NCI-H2171 treated with DMSO at 0.1 percent for 48 hours (cell line): Measurements from ENCODE around the gene SLC39A10.

ENCODE experiments used
- DNase-seq: peaks from one replicate; lab custom pipeline; 2025; lab: John Stamatoyannopoulos, UW

The SLC39A10 gene

GRCh38 chr2:195727106-195727505, 70.1 kb downstream of the SLC39A10 start:
- no peak for DNase-seq

- no peak for DNase-seq
These were observed 73.9 kb downstream of the SLC39A10 start for GRCh38 chr2:195730912-195731311.

- no peak for DNase-seq
These were observed 75.5 kb downstream of the SLC39A10 start for GRCh38 chr2:195732574-195732973.

GRCh38 chr2:195733831-195734230, 76.8 kb downstream of the SLC39A10 start:
- no peak for DNase-seq

GRCh38 chr2:195734395-195734794, 77.4 kb downstream of the SLC39A10 start:
- no peak for DNase-seq

- DNase-seq: no peak
These were observed 77.9 kb downstream of the SLC39A10 start for GRCh38 chr2:195734931-195735330.

GRCh38 chr2:195735347-195735746, 78.3 kb downstream of the SLC39A10 start:
- no peak for DNase-seq

- DNase-seq: no peak
These were observed 80.7 kb downstream of the SLC39A10 start for GRCh38 chr2:195737511-195738325.

- no peak for DNase-seq
These were observed 84.2 kb downstream of the SLC39A10 start for GRCh38 chr2:195741191-195741590.

- DNase-seq: no peak
These were observed 99.4 kb downstream of the SLC39A10 start for GRCh38 chr2:195756218-195756942.

GRCh38 chr2:195758846-195759245, 101.8 kb downstream of the SLC39A10 start:
- DNase-seq: no peak

- no peak for DNase-seq
These were observed 102.9 kb downstream of the SLC39A10 start for GRCh38 chr2:195759877-195760276.

GRCh38 chr2:195763866-195764265, 106.8 kb downstream of the SLC39A10 start:
- DNase-seq: no peak

- no peak for DNase-seq
These were observed 109.7 kb downstream of the SLC39A10 start for GRCh38 chr2:195766691-195767090.

- DNase-seq: no peak
These were observed 111.4 kb downstream of the SLC39A10 start for GRCh38 chr2:195768431-195768830.

GRCh38 chr2:195769975-195770374, 112.9 kb downstream of the SLC39A10 start:
- DNase-seq: no peak

GRCh38 chr2:195779491-195779890, 122.5 kb downstream of the SLC39A10 start:
- no peak for DNase-seq

- no peak for DNase-seq
These were observed 125.1 kb downstream of the SLC39A10 start for GRCh38 chr2:195782156-195782555.
